ENCODE results near the gene SLC35F3. TPM values are rescaled to one million over a fixed set of nuclear protein-coding genes. Genes with fewer than 3 reads are reported as not detected.

Gene SLC35F3
- total RNA-seq, 1 experiment from 2014 or later: 19.1 TPM

- CTCF ChIA-PET: no interaction called here
- in situ Hi-C loops (cut with HindIII; ENCODE audit: low pct_unique_long_range_greater_than_20kb, low sequenced_read_pairs): no loop called here
- no peak for ATAC-seq
Observed at GRCh38 chr1:234125714-234126113, 221.2 kb downstream of the SLC35F3 start.

GRCh38 chr1:234127026-234127671 is 222.7 kb downstream of the SLC35F3 start:
- TF ChIP-seq POLR2AphosphoS5 (IDR thresholded peaks at IDR 0.05; ENCODE audit: low read depth, low read length) (no peak), SIN3A (IDR thresholded peaks at IDR 0.05; ENCODE audit: borderline replicate concordance, insufficient read depth, low read depth, low read length) (no peak), CTCF (IDR thresholded peaks at IDR 0.05) (no peak), TCF7L2 (IDR thresholded peaks at IDR 0.05; ENCODE audit: low read depth, low read length) (no peak), REST (IDR thresholded peaks at IDR 0.05; ENCODE audit: insufficient read depth in 1 of 2, low read depth in 2 of 2, low read length in 1 of 2) (no peak)
- in situ Hi-C loops (cut with HindIII; ENCODE audit: low pct_unique_long_range_greater_than_20kb, low sequenced_read_pairs) (no loop called here), intact Hi-C loops (cut with micrococcal nuclease; ENCODE audit: unreplicated experiment) (no loop called here)
- Histone ChIP-seq H3K27ac (ENCODE audit: low read length) (no peak overlapping the region), H3K4me3 (ENCODE audit: low read depth in 2 of 2, low read length in 2 of 2) (no peak overlapping the region), H3K4me1 (ENCODE audit: control insufficient read depth, insufficient read depth, low read length) (no peaks in the 10 kb centered on the region), H3K36me3 (ENCODE audit: control insufficient read depth, insufficient read depth, low read length) (no peaks in the 10 kb centered on the region), H3K9me3 (ENCODE audit: control insufficient read depth, insufficient read depth, low read depth, low read length) (no peaks in the 10 kb centered on the region), H3K27me3 (ENCODE audit: control insufficient read depth, insufficient read depth, low read length) (no peaks in the 10 kb centered on the region)
- ChIA-PET POLR2A (no interaction called here), CTCF (no interaction called here)
- no peak for ATAC-seq
- BruUV-seq (replicated peaks): no TSS peak
- no peak for DNase-seq (ENCODE audit: low read depth, low spot score)

More at GRCh38 chr1:234125714-234126113, 221.2 kb downstream of the SLC35F3 start:
- no peaks in the 10 kb centered on the region for H3K9me3 ChIP-seq (ENCODE audit: control insufficient read depth, insufficient read depth, low read depth, low read length)
- no peaks in the 10 kb centered on the region for H3K27me3 ChIP-seq (ENCODE audit: control insufficient read depth, insufficient read depth, low read length)
- BruUV-seq (replicated peaks): no TSS peak
- POLR2A ChIA-PET: no interaction called here
- H3K27ac ChIP-seq (ENCODE audit: low read length): no peak overlapping the region
- H3K4me3 ChIP-seq (ENCODE audit: low read depth in 2 of 2, low read length in 2 of 2): no peak overlapping the region
- no peak for DNase-seq (ENCODE audit: low read depth, low spot score)
- H3K36me3 ChIP-seq (ENCODE audit: control insufficient read depth, insufficient read depth, low read length): no peaks in the 10 kb centered on the region
- intact Hi-C loops (cut with micrococcal nuclease; ENCODE audit: unreplicated experiment): no loop called here
- H3K4me1 ChIP-seq (ENCODE audit: control insufficient read depth, insufficient read depth, low read length): no peaks in the 10 kb centered on the region; the same call in 1 of the 2 replicates
- TF ChIP-seq POLR2AphosphoS5 (IDR thresholded peaks at IDR 0.05; ENCODE audit: low read depth, low read length) (no peak), SIN3A (IDR thresholded peaks at IDR 0.05; ENCODE audit: borderline replicate concordance, insufficient read depth, low read depth, low read length) (no peak), TCF7L2 (IDR thresholded peaks at IDR 0.05; ENCODE audit: low read depth, low read length) (no peak), CTCF (IDR thresholded peaks at IDR 0.05) (no peak)
